ENCODE results near the gene HNF1A.

The HNF1A gene

DNA sequence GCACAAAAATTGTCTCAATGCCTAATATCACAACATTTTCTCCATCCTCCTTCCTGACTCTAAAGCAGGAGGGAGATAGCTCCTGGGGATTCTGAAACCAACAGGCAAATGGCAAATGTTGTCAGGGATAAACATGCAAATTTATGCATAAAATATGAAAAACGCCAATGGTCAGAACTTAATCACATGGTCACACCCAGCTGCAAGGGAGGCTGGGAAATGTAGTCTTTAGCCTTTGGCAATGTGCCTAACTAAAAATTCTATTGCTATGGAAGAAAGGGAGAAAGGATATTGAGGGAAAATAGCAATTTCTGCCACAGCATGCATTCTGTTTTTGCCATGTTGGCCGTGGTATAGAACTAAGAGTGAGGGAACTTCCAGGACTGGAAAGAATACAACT lies 72.4 kb downstream of the HNF1A start:
- DNase-seq (ENCODE audit: low read depth): no peak

Data from stimulated activated CD8-positive, alpha-beta memory T cell treated with anti-CD3 and anti-CD28 coated beads, Interleukin-15, amount 100 ng/mL, for 24 hours (primary cell).